ENCODE measurements around the gene TAF9B.

GRCh38 chrX:78119521-78120227 is 19.8 kb downstream of the TAF9B start:
- no peak for TF ChIP-seq REST (IDR thresholded peaks at IDR 0.05; ENCODE audit: borderline replicate concordance)
- no peak for TF ChIP-seq EP300 (conservative IDR thresholded peaks at IDR 0.05; ENCODE audit: poor library complexity, severe bottlenecking)
- peak; percentile 52 for TF ChIP-seq CTCF (IDR thresholded peaks at IDR 0.05; ENCODE audit: poor library complexity, severe bottlenecking)

Data from neural cell (in vitro differentiated cells).